Stimulated activated naive CD4-positive, alpha-beta T cell (primary cell): ENCODE measurements around the gene FAM90A26.
"Not testable (repeated sequence)": the region's sequence is repeated elsewhere in the genome, so short reads cannot be mapped to it uniquely, and the experiment has no call there.

ENCODE experiments used
- DNase-seq, 6 experiments: peaks; one replicate each; lab custom pipeline; 2025; lab: John Stamatoyannopoulos, UW

FAM90A26 gene

DNA sequence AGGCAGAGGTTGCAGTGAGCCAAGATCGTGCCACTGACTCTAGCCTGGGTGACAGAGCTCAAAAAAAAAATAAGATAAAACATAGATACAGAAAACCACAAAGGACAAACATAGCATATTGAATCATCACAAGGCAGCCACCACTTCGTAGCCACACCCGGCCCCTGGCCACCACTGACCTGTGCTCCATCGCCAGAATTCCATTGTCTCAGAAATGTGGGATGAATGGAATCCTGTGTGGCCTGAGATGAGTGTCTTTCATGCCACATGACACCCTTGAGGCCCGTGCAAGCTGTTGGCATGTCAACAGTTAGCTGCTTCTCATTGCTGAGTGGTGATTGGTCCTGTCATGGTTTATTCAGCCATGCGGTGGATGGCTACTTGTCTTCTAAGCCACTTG is 10.2 kb upstream of the FAM90A26 start:
- not testable (repeated sequence) for DNase-seq

DNA sequence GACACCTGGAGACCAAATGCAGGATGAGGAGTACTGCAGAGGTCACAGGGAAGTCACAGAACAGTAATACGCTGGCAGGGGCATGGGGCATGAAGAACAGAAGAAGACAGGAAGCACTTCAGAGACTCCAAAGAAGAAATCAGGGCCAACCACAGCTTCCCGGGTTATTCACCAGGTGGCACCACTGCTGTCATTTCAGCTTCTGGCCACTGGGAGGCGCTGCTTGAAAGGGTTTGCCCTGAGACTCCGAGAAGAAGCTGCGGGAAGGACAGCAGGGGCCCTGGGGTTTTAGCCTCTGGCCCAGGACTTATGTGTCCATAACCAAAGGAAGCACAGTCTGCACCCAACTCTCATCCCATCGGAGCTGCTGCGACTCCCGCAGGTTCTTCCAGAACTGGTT is 4.2 kb upstream of the FAM90A26 start:
- peak in 2 of 6 experiments; percentile 38 to 42 for DNase-seq

DNA sequence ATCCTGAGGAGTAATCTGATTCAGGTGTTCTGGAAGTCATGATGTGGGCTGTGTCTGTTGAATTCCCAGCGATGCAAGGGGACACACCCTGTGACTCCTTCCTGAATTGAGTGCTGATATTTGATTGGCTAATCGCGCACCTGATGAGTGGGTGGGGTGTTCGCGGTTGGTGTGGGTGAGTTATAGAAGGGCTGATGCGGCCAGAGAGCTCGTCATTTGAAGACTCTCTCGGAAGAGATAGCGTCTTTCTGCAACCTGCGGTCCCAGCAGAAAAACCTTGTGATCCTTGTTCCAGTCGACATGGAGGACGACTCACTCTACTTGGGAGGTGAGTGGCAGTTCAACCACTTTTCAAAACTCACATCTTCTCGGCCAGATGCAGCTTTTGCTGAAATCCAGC is 40.1 kb downstream of the FAM90A26 start, which contains the start of gene USP17L10:
TSS of gene USP17L10 (plus strand) at position 301 of the 400 bp plus-strand sequence. CDS start at position 301, 0 bp downstream.
- not testable (repeated sequence) for DNase-seq

DNA sequence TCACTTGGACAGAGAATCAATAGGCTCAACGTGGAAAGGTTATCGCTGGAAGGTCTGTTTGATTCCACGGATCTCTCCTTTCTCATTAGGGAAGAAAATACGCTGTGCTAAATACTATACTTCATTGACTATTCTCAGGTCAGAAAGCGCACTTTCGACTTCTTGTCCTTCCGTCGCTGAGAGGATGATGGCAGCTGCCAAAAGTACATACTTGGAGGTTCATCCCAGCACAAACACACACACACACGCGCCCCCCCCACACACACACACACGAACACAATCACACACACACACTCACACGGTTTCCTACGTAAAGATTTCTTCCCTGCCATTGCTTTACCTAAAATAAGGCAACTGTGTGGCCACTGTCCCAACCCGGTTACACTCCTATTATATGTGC is 44.5 kb downstream of the FAM90A26 start:
- not testable (repeated sequence) for DNase-seq

DNA sequence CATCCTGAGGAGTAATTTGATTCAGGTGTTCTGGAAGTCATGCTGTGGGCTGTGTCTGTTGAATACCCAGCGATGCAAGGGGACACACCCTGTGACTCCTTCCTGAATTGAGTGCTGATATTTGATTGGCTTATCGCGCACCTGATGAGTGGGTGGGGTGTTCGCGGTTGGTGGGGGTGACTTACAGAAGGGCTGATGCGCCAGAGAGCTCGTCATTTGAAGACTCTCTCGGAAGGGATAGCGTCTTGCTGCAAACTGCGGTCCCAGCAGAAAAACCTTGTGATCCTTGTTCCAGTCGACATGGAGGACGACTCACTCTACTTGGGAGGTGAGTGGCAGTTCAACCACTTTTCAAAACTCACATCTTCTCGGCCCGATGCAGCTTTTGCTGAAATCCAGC is 44.9 kb downstream of the FAM90A26 start, which contains the start of gene USP17L11:
TSS of gene USP17L11 (plus strand) at position 301 of the 400 bp plus-strand sequence. CDS start at position 301, 0 bp downstream.
- not testable (repeated sequence) for DNase-seq

DNA sequence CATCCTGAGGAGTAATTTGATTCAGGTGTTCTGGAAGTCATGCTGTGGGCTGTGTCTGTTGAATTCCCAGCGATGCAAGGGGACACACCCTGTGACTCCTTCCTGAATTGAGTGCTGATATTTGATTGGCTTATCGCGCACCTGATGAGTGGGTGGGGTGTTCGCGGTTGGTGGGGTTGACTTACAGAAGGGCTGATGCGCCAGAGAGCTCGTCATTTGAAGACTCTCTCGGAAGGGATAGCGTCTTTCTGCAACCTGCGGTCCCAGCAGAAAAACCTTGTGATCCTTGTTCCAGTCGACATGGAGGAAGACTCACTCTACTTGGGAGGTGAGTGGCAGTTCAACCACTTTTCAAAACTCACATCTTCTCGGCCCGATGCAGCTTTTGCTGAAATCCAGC is 49.6 kb downstream of the FAM90A26 start, which contains the start of gene USP17L12:
TSS of gene USP17L12 (plus strand) at position 301 of the 400 bp plus-strand sequence. CDS start at position 301, 0 bp downstream.
- not testable (repeated sequence) for DNase-seq

DNA sequence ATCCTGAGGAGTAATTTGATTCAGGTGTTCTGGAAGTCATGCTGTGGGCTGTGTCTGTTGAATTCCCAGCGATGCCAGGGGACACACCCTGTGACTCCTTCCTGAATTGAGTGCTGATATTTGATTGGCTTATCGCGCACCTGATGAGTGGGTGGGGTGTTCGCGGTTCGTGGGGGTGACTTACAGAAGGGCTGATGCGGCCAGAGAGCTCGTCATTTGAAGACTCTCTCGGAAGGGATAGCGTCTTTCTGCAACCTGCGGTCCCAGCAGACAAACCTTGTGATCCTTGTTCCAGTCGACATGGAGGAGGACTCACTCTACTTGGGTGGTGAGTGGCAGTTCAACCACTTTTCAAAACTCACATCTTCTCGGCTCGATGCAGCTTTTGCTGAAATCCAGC is 54.4 kb downstream of the FAM90A26 start, which contains the start of gene USP17L13:
TSS of gene USP17L13 (plus strand) at position 301 of the 400 bp plus-strand sequence. CDS start at position 301, 0 bp downstream.
- not testable (repeated sequence) for DNase-seq
